Colonic mucosa (tissue), 4 donors: ENCODE data around the gene MB. TPM values are rescaled to one million over a fixed set of nuclear protein-coding genes. Genes with fewer than 3 reads are reported as not detected.
"Not testable (repeated sequence)": the region's sequence is repeated elsewhere in the genome, so short reads cannot be mapped to it uniquely, and the experiment has no call there.

Source experiments
- DNase-seq: peaks from one replicate; pipeline ENCODE4 v3.0.0-alpha.2; 2020
- H3K27ac ChIP-seq: fragments of 200-600 bp; one replicate; pipeline ENCODE4 v1.8.0; 2021
- H3K27me3 ChIP-seq: fragments of 200-600 bp; one replicate; pipeline ENCODE4 v1.8.0; 2021
- H3K36me3 ChIP-seq: fragments of 200-600 bp; one replicate; pipeline ENCODE4 v1.8.0; 2021
- H3K4me1 ChIP-seq: fragments of 200-600 bp; one replicate; pipeline ENCODE4 v1.8.0; 2021; ENCODE audit warnings: mild to moderate bottlenecking
- H3K4me3 ChIP-seq: fragments of 200-600 bp; one replicate; pipeline ENCODE4 v1.8.0; 2021
- H3K9ac ChIP-seq, 2 donors: one replicate each; pipeline ENCODE4 v1.7.0; 2013; ENCODE audit warnings: control low read depth in 2 of 2, low read depth in 2 of 2, low read length in 2 of 2
- H3K9me3 ChIP-seq: fragments of 200-600 bp; one replicate; pipeline ENCODE4 v1.8.0; 2021
- intact Hi-C: fragments of 100-400 bp; cut with DNase I; formaldehyde crosslinking; loops from one replicate; pipeline ENCODE4 v1.14.1; 2022
- total RNA-seq, 2 donors: library from RNA; stranded (reverse); fragmentation: NEBNext Ultra II Directional in 1 of 2; extraction: Animal tissue kit (Norgen Biotek cat#: 25700) in 1 of 2; gene quantifications; one replicate each; pipeline ENCODE4 v1.2.1, GENCODE V29; 2021
- TF ChIP-seq, protein P1 (sequence below): fragments of 200-600 bp; IDR thresholded peaks from one replicate; pipeline ENCODE4 v1.8.0; 2022; ENCODE audit warnings: antibody characterized with exemption, mild to moderate bottlenecking
- donor health status: healthy.
- donor health status: DM: no; HTN: no; CAD: no.
- donor health status: DM: no; HTN: no; CAD: no.

MB gene
- 1 to 10 TPM; 2.9 to 8.8 TPM for total RNA-seq

GRCh38 chr22:35617137-35617755 is at the start of gene MB:
Gene MB (minus strand): TSS chr22:35617329. CDS start chr22:35617257, 72 bp downstream.
- Histone ChIP-seq H3K9ac (no peak within 1 kb of the TSS), H3K27ac (no peak within 1 kb of the TSS), H3K4me3 (no peak within 1 kb of the TSS), H3K4me1 (no peaks in the 10 kb centered on the region), H3K36me3 (no peaks in the 10 kb centered on the region), H3K27me3 (no peaks in the 10 kb centered on the region), H3K9me3 (no peaks in the 10 kb centered on the region)
- TF ChIP-seq, protein P1, sequence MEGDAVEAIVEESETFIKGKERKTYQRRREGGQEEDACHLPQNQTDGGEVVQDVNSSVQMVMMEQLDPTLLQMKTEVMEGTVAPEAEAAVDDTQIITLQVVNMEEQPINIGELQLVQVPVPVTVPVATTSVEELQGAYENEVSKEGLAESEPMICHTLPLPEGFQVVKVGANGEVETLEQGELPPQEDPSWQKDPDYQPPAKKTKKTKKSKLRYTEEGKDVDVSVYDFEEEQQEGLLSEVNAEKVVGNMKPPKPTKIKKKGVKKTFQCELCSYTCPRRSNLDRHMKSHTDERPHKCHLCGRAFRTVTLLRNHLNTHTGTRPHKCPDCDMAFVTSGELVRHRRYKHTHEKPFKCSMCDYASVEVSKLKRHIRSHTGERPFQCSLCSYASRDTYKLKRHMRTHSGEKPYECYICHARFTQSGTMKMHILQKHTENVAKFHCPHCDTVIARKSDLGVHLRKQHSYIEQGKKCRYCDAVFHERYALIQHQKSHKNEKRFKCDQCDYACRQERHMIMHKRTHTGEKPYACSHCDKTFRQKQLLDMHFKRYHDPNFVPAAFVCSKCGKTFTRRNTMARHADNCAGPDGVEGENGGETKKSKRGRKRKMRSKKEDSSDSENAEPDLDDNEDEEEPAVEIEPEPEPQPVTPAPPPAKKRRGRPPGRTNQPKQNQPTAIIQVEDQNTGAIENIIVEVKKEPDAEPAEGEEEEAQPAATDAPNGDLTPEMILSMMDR, result no peak
- DNase-seq, result no peak
- intact Hi-C loops, result loop anchor here (5.0 kb wide), 1 partner anchor 265 kb away; no protein-coding TSS in a partner anchor

DNA sequence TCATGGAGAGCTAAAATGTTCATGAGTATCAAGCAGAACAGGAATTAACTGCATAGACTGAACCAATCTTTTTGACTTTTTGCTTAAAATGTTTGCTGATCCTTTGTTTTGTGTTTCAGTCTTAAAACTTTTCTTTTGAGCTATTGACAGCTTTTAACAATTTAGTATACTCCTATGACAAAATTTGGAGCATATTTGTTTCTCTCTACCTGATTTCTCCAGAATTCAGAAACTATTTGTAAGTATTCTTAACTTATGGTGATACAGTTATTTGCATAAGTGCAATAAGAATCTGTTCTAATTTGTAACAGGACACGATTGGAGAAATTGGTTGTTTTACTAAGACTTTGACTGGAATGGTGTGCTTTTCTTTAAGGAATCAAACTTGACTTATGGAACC is 49.6 kb upstream of the MB start:
- H3K9ac ChIP-seq, H3K36me3 ChIP-seq, intact Hi-C loops, DNase-seq, H3K4me1 ChIP-seq, H3K4me3 ChIP-seq, H3K9me3 ChIP-seq, H3K27ac ChIP-seq, H3K27me3 ChIP-seq: not testable (repeated sequence)

- intact Hi-C loops, result no loop called here
- H3K27ac ChIP-seq, result no peak overlapping the region
Observed at GRCh38 chr22:35664955-35665587, 47.9 kb upstream of the MB start.

GRCh38 chr22:35663371-35663770 is 46.2 kb upstream of the MB start:
- TF ChIP-seq, protein P1, result no peak
- H3K4me1 ChIP-seq, result no peaks in the 10 kb centered on the region
- intact Hi-C loops, result no loop called here
- no peak for DNase-seq
- no peak overlapping the region for H3K4me3 ChIP-seq
- no peaks in the 10 kb centered on the region for H3K9me3 ChIP-seq
- peaks cover 10% of the 10 kb centered on the region for H3K36me3 ChIP-seq
- H3K9ac ChIP-seq, result no peak overlapping the region
- no peaks in the 10 kb centered on the region for H3K27me3 ChIP-seq
- no peak overlapping the region for H3K27ac ChIP-seq

More at GRCh38 chr22:35664955-35665587, 47.9 kb upstream of the MB start:
- Histone ChIP-seq H3K4me1 (no peaks in the 10 kb centered on the region), H3K4me3 (no peak overlapping the region), H3K27me3 (no peaks in the 10 kb centered on the region), H3K9me3 (no peaks in the 10 kb centered on the region), H3K9ac (no peak overlapping the region), H3K36me3 (no peaks in the 10 kb centered on the region)
- DNase-seq, result no peak
- TF ChIP-seq, protein P1, result no peak

DNA sequence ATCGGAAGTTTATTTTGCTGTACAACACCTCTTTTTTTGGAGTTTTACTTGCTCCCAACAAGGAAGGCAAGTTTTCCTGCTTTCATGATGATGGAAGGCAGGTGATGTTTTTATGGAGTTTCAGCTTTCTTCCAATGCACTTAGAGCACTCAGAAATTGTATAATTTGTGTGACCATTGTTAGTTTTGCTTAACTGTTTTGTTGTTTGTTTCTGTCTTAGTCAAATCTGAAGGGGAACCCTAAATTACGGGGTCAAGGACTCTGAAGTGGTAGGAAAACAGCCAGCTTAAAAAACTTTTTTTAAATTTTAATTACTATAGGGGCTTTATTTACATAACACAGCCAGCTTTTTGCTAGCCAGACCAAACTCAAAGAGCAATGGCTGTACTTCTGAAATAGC is 45.8 kb upstream of the MB start:
- no peak overlapping the region for H3K9ac ChIP-seq
- no peaks in the 10 kb centered on the region for H3K9me3 ChIP-seq
- TF ChIP-seq, protein P1, result no peak
- H3K27me3 ChIP-seq, result no peaks in the 10 kb centered on the region
- peaks cover 12% of the 10 kb centered on the region for H3K36me3 ChIP-seq
- intact Hi-C loops, result no loop called here
- DNase-seq, result no peak
- H3K27ac ChIP-seq, result no peak overlapping the region
- no peak overlapping the region for H3K4me3 ChIP-seq
- H3K4me1 ChIP-seq, result no peaks in the 10 kb centered on the region

GRCh38 chr22:35661464-35661863 is 44.3 kb upstream of the MB start:
- H3K27ac ChIP-seq, result no peak overlapping the region
- DNase-seq, result no peak
- H3K36me3 ChIP-seq, result peaks cover 19% of the 10 kb centered on the region
- H3K4me3 ChIP-seq, result no peak overlapping the region
- H3K27me3 ChIP-seq, result no peaks in the 10 kb centered on the region
- no peak overlapping the region for H3K9ac ChIP-seq
- H3K4me1 ChIP-seq, result no peaks in the 10 kb centered on the region
- H3K9me3 ChIP-seq, result no peaks in the 10 kb centered on the region
- intact Hi-C loops, result no loop called here
- TF ChIP-seq, protein P1, result no peak
